Caco-2 (cell line): ENCODE results near the gene C5orf22. TPM values are rescaled to one million over a fixed set of nuclear protein-coding genes. Genes with fewer than 3 reads are reported as not detected.

ENCODE experiments used
- BruUV-seq: library from RNA; stranded (reverse); fragments of 400-500 nt; replicated peaks from 2 replicates; lab custom pipeline; 2021; lab: Mats Ljungman, UMichigan
- CTCF ChIA-PET: fragments of 300-600 bp; sonication (Branson Sonifier 250); formaldehyde crosslinking; loops from one replicate; lab custom pipeline; 2022; ENCODE audit warnings: antibody characterized with exemption; lab: Charles Lee
- POLR2A ChIA-PET: fragments of 300-600 bp; sonication (Branson Sonifier 250); formaldehyde crosslinking; loops from one replicate; lab custom pipeline; 2022; ENCODE audit warnings: antibody characterized with exemption; lab: Charles Lee
- DNase-seq, 2 experiments: peaks; one replicate each; pipeline versions ENCODE4 v3.0.0 to v3.0.0-alpha.2; 2020 to 2022
- H3K27me3 ChIP-seq: replicated peaks from 2 replicates; pipeline ENCODE4 v1.6.0; 2011; ENCODE audit warnings: low read length; ENCODE audit not compliant: control insufficient read depth, insufficient read depth
- H3K36me3 ChIP-seq: 2 replicates; pipeline ENCODE4 v1.5.1; 2011; ENCODE audit warnings: low read length; ENCODE audit not compliant: control insufficient read depth, insufficient read depth
- H3K4me1 ChIP-seq: fragments of 250-450 bp; sonication (Bioruptor Pico); 2 replicates; pipeline ENCODE4 v1.5.1; 2020; ENCODE audit warnings: mild to moderate bottlenecking
- H3K4me3 ChIP-seq: 2 replicates; pipeline ENCODE4 v1.5.1; 2011; ENCODE audit warnings: low read depth, mild to moderate bottlenecking, control low read depth, low read length
- H3K9me3 ChIP-seq: fragments of 250-450 bp; sonication (Bioruptor Pico); 2 replicates; pipeline ENCODE4 v1.5.1; 2020; ENCODE audit warnings: mild to moderate bottlenecking, moderate library complexity
- H3K27ac Mint-ChIP-seq: one replicate; pipeline ENCODE4 v1.8.0; 2022; ENCODE audit warnings: mixed read lengths; ENCODE audit not compliant: unreplicated experiment
- H3K27me3 Mint-ChIP-seq: one replicate; pipeline ENCODE4 v1.8.0; 2022; ENCODE audit warnings: mixed read lengths; ENCODE audit not compliant: insufficient read depth, unreplicated experiment
- H3K36me3 Mint-ChIP-seq: one replicate; pipeline ENCODE4 v1.8.0; 2022; ENCODE audit warnings: mild to moderate bottlenecking, mixed read lengths; ENCODE audit not compliant: insufficient read depth, unreplicated experiment
- H3K4me1 Mint-ChIP-seq: one replicate; pipeline ENCODE4 v1.8.0; 2022; ENCODE audit warnings: low read depth, mixed read lengths; ENCODE audit not compliant: unreplicated experiment
- H3K4me3 Mint-ChIP-seq: one replicate; pipeline ENCODE4 v1.8.0; 2022; ENCODE audit warnings: mild to moderate bottlenecking, moderate library complexity, mixed read lengths; ENCODE audit not compliant: unreplicated experiment
- H3K9me3 Mint-ChIP-seq: one replicate; pipeline ENCODE4 v1.8.0; 2022; ENCODE audit warnings: mixed read lengths; ENCODE audit not compliant: unreplicated experiment
- CTCF ChIP-seq, 2 experiments: fragments of 200-600 bp in 1 of 2; IDR thresholded peaks; 1 replicate in 1 of 2; 2 replicates in 1 of 2; pipeline versions ENCODE4 v1.5.1 to v1.8.0; 2011 to 2022; ENCODE audit warnings: antibody characterized with exemption in 1 of 2, control low read depth in 1 of 2, inconsistent platforms in 1 of 2, low read depth in 1 of 2, low read length in 1 of 2, mild to moderate bottlenecking in 1 of 2, moderate library complexity in 1 of 2; ENCODE audit not compliant: insufficient read depth in 1 of 2, severe bottlenecking in 1 of 2, unreplicated experiment in 1 of 2
- intact Hi-C: fragments of 100-400 bp; cut with micrococcal nuclease; formaldehyde crosslinking; loops from one replicate; pipeline ENCODE4 v1.10.0; 2022; ENCODE audit not compliant: unreplicated experiment
- total RNA-seq: library from RNA; stranded (reverse); gene quantifications from 2 replicates; pipeline ENCODE4 v1.2.3, GENCODE V29; 2022

C5orf22 gene
- total RNA-seq, 1 experiment from 2014 or later, result 27.9 TPM

- Histone ChIP-seq H3K27me3 (no peaks in the 10 kb centered on the region), H3K4me3 (no peak overlapping the region), H3K4me1 (no peaks in the 10 kb centered on the region), H3K36me3 (no peaks in the 10 kb centered on the region; the same call in none of the 2 replicates), H3K9me3 (no peaks in the 10 kb centered on the region)
- Mint-ChIP-seq H3K4me3 (no peak overlapping the region), H3K9me3 (no peaks in the 10 kb centered on the region), H3K27me3 (no peaks in the 10 kb centered on the region), H3K36me3 (peaks cover 58% of the 10 kb centered on the region), H3K4me1 (no peaks in the 10 kb centered on the region), H3K27ac (no peak overlapping the region)
- ChIA-PET POLR2A (no interaction called here), CTCF (no interaction called here)
- intact Hi-C loops, result no loop called here
- BruUV-seq, result no TSS peak
- no peak for TF ChIP-seq CTCF (IDR thresholded peaks at IDR 0.05; ENCODE audit: insufficient read depth in 1 of 2, low read depth in 1 of 2, low read length in 1 of 2, severe bottlenecking in 1 of 2, unreplicated experiment in 1 of 2)
- no peak for DNase-seq
Measured at GRCh38 chr5:31486441-31486840, 45.7 kb upstream of the C5orf22 start.

GRCh38 chr5:31487506-31487905 lies 44.6 kb upstream of the C5orf22 start:
- DNase-seq, result no peak
- Histone ChIP-seq H3K4me3 (no peak overlapping the region), H3K9me3 (no peaks in the 10 kb centered on the region), H3K27me3 (no peaks in the 10 kb centered on the region), H3K4me1 (no peaks in the 10 kb centered on the region), H3K36me3 (no peaks in the 10 kb centered on the region; the same call in none of the 2 replicates)
- no peak for TF ChIP-seq CTCF (IDR thresholded peaks at IDR 0.05; ENCODE audit: insufficient read depth in 1 of 2, low read depth in 1 of 2, low read length in 1 of 2, severe bottlenecking in 1 of 2, unreplicated experiment in 1 of 2)
- intact Hi-C loops, result no loop called here
- Mint-ChIP-seq H3K4me3 (no peak overlapping the region), H3K27me3 (no peaks in the 10 kb centered on the region), H3K4me1 (no peaks in the 10 kb centered on the region), H3K9me3 (no peaks in the 10 kb centered on the region), H3K27ac (no peak overlapping the region), H3K36me3 (peaks cover 47% of the 10 kb centered on the region)
- CTCF ChIA-PET, result no interaction called here
- BruUV-seq, result no TSS peak
- POLR2A ChIA-PET, result no interaction called here

GRCh38 chr5:31492869-31493268 lies 39.2 kb upstream of the C5orf22 start:
- TF ChIP-seq CTCF (IDR thresholded peaks at IDR 0.05; ENCODE audit: insufficient read depth in 1 of 2, low read depth in 1 of 2, low read length in 1 of 2, severe bottlenecking in 1 of 2, unreplicated experiment in 1 of 2), result no peak
- H3K27me3 ChIP-seq, result no peaks in the 10 kb centered on the region
- Mint-ChIP-seq H3K9me3 (no peaks in the 10 kb centered on the region), H3K36me3 (peaks cover 45% of the 10 kb centered on the region), H3K27me3 (no peaks in the 10 kb centered on the region), H3K4me1 (no peaks in the 10 kb centered on the region), H3K4me3 (no peak overlapping the region), H3K27ac (no peak overlapping the region)
- CTCF ChIA-PET, result no interaction called here
- intact Hi-C loops, result no loop called here
- POLR2A ChIA-PET, result no interaction called here
- no peak overlapping the region for H3K4me3 ChIP-seq
- H3K4me1 ChIP-seq, result no peaks in the 10 kb centered on the region
- H3K36me3 ChIP-seq, result no peaks in the 10 kb centered on the region; the same call in none of the 2 replicates
- BruUV-seq, result no TSS peak
- DNase-seq, result no peak
- H3K9me3 ChIP-seq, result no peaks in the 10 kb centered on the region
